Head of caudate nucleus (tissue), 42 donors: ENCODE data around the gene GDA.

ENCODE experiments used
- DNase-seq, 42 donors: peaks; one replicate each; pipeline versions ENCODE4 v3.0.0 to v3.0.0-alpha.2; 2020 to 2021; ENCODE audit warnings: mixed read lengths in 7 of 42
- intact Hi-C: fragments of 100-400 bp; cut with DNase I; formaldehyde crosslinking; loops from one replicate; pipeline ENCODE4 v1.15.0; 2022

The GDA gene

GRCh38 chr9:72300873-72301272 lies 151.6 kb downstream of the GDA start:
- intact Hi-C loops = no loop called here
- no peak for DNase-seq
